Measurements from ENCODE around the gene TMEM178B. TPM values are rescaled to one million over a fixed set of nuclear protein-coding genes. Genes with fewer than 3 reads are reported as not detected.

The TMEM178B gene
- total and polyA plus RNA-seq, 2 experiments from 2014 or later: 0.39 to 0.46 TPM

DNA sequence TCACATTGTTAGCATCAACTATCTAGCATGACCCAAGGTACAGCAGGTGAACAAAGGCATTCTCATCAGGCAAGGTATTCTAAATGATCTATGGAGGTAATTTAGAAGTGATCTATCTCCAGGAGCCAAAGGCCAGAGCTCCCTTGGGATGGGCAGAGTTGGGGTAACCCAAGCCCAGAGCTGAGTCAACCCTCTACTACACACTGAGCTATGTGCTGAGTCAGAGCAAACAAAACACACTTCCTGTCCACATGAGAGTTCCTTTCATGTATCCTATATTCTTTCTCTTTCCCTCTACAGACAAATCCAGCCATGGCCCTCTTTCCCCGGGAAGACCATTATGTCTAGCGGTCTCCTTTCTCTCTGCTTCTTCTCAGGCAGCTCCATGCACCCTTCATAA is 409.2 kb downstream of the TMEM178B start:
- TF ChIP-seq, protein P1, sequence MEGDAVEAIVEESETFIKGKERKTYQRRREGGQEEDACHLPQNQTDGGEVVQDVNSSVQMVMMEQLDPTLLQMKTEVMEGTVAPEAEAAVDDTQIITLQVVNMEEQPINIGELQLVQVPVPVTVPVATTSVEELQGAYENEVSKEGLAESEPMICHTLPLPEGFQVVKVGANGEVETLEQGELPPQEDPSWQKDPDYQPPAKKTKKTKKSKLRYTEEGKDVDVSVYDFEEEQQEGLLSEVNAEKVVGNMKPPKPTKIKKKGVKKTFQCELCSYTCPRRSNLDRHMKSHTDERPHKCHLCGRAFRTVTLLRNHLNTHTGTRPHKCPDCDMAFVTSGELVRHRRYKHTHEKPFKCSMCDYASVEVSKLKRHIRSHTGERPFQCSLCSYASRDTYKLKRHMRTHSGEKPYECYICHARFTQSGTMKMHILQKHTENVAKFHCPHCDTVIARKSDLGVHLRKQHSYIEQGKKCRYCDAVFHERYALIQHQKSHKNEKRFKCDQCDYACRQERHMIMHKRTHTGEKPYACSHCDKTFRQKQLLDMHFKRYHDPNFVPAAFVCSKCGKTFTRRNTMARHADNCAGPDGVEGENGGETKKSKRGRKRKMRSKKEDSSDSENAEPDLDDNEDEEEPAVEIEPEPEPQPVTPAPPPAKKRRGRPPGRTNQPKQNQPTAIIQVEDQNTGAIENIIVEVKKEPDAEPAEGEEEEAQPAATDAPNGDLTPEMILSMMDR (IDR thresholded peaks at IDR 0.05; ENCODE audit: low read depth, low read length): no peak
- Histone ChIP-seq H3K27ac (no peak overlapping the region), H3K36me3 (no peaks in the 10 kb centered on the region), H3K4me3 (no peak overlapping the region), H3K9me3 (ENCODE audit: low read depth) (no peaks in the 10 kb centered on the region), H3K4me1 (ENCODE audit: low read depth) (no peaks in the 10 kb centered on the region), H3K27me3 (no peaks in the 10 kb centered on the region)
- DNase-seq (ENCODE audit: low read depth in 1 of 2, low spot score in 1 of 2): no peak

DNA sequence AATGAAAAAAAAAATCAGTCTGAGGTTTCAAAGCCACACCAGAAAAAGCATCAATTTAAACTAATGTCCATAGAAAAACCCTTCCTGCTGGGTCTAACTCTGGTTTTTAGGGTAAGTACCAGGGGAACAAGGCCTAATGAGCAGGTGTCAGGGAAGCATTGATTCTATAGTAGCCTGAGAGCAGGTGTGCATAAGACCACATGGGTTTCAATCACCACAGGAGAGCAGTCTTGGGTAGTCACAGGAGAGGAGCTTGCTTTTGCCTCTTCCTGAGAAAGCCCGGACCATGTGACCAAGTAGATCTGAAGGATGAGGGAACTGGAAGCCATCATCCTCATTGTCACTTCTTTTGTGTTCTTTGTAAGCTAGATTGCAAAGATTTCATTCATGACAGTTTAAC is 411.0 kb downstream of the TMEM178B start:
- H3K36me3 ChIP-seq: no peaks in the 10 kb centered on the region
- no peak overlapping the region for H3K27ac ChIP-seq
- DNase-seq (ENCODE audit: low read depth in 1 of 2, low spot score in 1 of 2): no peak
- no peaks in the 10 kb centered on the region for H3K4me1 ChIP-seq (ENCODE audit: low read depth)
- no peak overlapping the region for H3K4me3 ChIP-seq
- H3K27me3 ChIP-seq: no peaks in the 10 kb centered on the region
- TF ChIP-seq, protein P1 (IDR thresholded peaks at IDR 0.05; ENCODE audit: low read depth, low read length): no peak
- H3K9me3 ChIP-seq (ENCODE audit: low read depth): no peaks in the 10 kb centered on the region

DNA sequence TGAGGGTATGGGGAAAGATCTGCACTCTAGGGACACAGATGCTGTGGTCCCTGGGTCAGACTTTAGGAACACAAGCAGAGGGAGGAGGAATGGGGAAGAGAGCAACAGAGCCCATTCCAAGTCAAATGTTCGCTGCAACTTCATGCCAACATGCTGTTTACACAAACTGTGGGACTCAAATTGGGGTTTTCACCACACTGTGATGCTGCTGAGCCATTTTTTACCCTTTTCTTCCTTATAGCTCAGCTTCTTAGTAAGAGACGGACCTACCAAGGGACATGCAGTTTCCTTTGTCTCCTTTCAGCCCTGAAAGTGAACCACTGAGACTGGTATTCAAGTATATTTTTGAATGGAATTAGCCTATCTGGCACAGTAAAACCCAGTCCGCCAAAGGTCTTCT is 413.1 kb downstream of the TMEM178B start:
- H3K9me3 ChIP-seq (ENCODE audit: low read depth): no peaks in the 10 kb centered on the region
- no peaks in the 10 kb centered on the region for H3K36me3 ChIP-seq
- H3K4me3 ChIP-seq: no peak overlapping the region
- DNase-seq (ENCODE audit: low read depth in 1 of 2, low spot score in 1 of 2): no peak
- H3K27ac ChIP-seq: no peak overlapping the region
- H3K27me3 ChIP-seq: no peaks in the 10 kb centered on the region
- TF ChIP-seq, protein P1 (IDR thresholded peaks at IDR 0.05; ENCODE audit: low read depth, low read length): no peak
- no peaks in the 10 kb centered on the region for H3K4me1 ChIP-seq (ENCODE audit: low read depth)

DNA sequence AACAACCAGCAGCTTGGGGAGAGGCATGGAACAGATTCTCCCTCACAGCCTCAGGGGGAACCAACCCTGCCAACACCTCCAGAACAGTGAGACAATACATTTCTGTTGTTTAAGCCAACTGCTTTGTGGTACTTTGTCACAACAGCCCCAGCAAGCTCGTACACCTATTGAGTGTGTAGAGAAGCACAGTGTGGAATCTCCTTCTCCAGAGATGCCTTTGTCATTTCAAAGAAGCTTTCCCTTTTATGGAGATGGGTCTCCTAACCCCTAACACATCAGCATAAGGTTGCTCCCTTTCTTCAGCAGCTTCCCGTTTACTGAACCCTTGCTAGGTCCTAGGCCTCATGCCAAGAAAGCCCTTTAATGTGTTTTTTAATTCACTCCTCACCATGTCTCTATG is 416.6 kb downstream of the TMEM178B start:
- DNase-seq (ENCODE audit: low read depth in 1 of 2, low spot score in 1 of 2): no peak
- no peak overlapping the region for H3K4me3 ChIP-seq
- no peak overlapping the region for H3K27ac ChIP-seq
- no peaks in the 10 kb centered on the region for H3K27me3 ChIP-seq
- no peaks in the 10 kb centered on the region for H3K36me3 ChIP-seq
- TF ChIP-seq, protein P1 (IDR thresholded peaks at IDR 0.05; ENCODE audit: low read depth, low read length): no peak
- peaks cover 3% of the 10 kb centered on the region for H3K4me1 ChIP-seq (ENCODE audit: low read depth)
- no peaks in the 10 kb centered on the region for H3K9me3 ChIP-seq (ENCODE audit: low read depth)

DNA sequence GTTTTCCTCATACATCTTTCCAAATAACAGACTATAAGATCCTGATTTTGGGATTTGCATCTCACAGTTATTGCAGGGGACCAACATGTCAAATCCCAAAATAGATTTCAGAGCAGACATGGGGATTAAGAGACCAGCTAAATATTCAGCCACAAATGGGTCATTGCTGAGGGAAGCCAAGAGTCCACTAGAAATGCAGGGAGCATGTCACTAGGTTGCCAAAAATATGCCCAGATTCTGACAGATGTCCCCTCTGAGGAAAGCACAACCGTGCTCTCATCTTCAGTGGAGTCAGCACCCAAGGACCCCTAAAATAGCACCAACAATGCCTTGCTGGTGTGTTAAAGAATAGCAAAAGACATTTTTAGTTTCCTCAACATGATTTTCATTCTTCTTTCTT is 421.2 kb downstream of the TMEM178B start:
- no peak for DNase-seq (ENCODE audit: low read depth in 1 of 2, low spot score in 1 of 2)
- no peak overlapping the region for H3K27ac ChIP-seq
- no peaks in the 10 kb centered on the region for H3K36me3 ChIP-seq
- TF ChIP-seq, protein P1 (IDR thresholded peaks at IDR 0.05; ENCODE audit: low read depth, low read length): no peak
- H3K9me3 ChIP-seq (ENCODE audit: low read depth): no peaks in the 10 kb centered on the region
- no peaks in the 10 kb centered on the region for H3K27me3 ChIP-seq
- no peak overlapping the region for H3K4me3 ChIP-seq
- H3K4me1 ChIP-seq (ENCODE audit: low read depth): peaks cover 3% of the 10 kb centered on the region

DNA sequence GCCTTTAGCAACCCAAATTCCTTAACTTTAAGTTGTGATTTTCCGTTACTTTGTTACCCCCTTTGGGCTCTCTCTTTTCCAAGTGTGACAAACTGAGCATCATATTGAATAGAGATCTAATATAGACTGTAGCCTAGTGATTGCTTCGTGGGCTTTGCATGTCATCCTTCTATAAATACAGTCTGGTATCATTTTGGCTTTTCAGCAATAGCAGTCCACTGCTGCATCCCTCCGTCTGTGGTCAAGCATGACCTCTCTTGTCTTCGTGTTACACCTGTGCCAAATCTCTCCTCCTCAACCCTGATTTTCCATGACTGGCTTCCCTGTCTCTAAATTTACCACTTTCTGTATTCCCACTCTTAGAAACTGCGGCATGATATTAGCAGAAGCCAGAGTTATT is 423.5 kb downstream of the TMEM178B start:
- Histone ChIP-seq H3K36me3 (no peaks in the 10 kb centered on the region), H3K27ac (no peak overlapping the region), H3K27me3 (peaks cover 2% of the 10 kb centered on the region), H3K4me3 (no peak overlapping the region), H3K4me1 (ENCODE audit: low read depth) (peaks cover 3% of the 10 kb centered on the region), H3K9me3 (ENCODE audit: low read depth) (no peaks in the 10 kb centered on the region)
- TF ChIP-seq, protein P1 (IDR thresholded peaks at IDR 0.05; ENCODE audit: low read depth, low read length): no peak
- no peak for DNase-seq (ENCODE audit: low read depth in 1 of 2, low spot score in 1 of 2)

All from cardiac muscle cell (in vitro differentiated cells and primary cell).